HG03469 (cell line): ENCODE measurements around the gene NKTR.

Source experiments
- ATAC-seq: cut with Tn5 transposase; IDR thresholded peaks from one replicate; pipeline ENCODE4 v1.9.1; 2021; ENCODE audit warnings: mild to moderate bottlenecking, moderate library complexity, moderate number of reproducible peaks; ENCODE audit not compliant: unreplicated experiment

The NKTR gene

DNA sequence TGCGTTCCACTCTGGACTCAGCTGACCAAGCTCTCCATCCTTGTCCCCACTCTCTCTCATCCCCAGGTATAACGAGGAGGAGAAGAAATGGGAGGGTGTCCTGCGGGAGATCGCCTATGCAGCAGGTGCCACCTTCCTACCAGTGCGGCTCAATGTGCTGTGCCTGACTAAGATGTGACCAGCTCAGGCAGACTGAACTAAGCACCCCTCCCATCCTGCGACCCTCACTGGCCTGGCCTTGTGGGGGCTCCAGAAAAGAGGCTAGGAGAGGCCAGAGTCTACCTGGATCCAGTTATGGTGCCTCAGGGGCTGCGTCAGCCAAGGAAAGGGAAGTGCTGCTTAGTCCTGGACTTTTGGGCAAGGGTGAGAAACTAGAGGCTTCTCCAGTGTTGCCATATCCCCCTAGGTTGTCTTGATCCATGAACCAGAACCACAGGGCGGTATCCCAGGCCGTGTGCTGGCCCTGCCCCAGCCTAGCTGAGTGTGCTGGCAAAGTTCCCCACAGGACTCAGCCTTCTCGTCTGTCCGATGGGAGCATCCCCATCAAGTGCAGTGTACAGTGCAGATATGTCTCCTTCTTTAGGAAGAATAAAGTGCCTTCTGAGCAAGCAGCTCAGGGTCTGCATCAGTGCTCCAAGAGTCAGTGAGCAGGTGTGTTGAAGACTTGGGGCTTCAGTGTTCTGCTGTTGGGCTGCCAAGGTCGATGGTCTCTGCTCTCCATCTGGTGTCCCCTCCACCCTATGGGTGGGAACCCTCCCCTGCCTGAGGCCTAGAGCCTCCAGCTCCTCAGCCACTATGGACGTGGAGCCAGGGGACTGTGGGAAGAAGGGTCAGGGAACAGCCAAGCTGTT, 91.6 kb downstream of the NKTR start:
- ATAC-seq = no peak

DNA sequence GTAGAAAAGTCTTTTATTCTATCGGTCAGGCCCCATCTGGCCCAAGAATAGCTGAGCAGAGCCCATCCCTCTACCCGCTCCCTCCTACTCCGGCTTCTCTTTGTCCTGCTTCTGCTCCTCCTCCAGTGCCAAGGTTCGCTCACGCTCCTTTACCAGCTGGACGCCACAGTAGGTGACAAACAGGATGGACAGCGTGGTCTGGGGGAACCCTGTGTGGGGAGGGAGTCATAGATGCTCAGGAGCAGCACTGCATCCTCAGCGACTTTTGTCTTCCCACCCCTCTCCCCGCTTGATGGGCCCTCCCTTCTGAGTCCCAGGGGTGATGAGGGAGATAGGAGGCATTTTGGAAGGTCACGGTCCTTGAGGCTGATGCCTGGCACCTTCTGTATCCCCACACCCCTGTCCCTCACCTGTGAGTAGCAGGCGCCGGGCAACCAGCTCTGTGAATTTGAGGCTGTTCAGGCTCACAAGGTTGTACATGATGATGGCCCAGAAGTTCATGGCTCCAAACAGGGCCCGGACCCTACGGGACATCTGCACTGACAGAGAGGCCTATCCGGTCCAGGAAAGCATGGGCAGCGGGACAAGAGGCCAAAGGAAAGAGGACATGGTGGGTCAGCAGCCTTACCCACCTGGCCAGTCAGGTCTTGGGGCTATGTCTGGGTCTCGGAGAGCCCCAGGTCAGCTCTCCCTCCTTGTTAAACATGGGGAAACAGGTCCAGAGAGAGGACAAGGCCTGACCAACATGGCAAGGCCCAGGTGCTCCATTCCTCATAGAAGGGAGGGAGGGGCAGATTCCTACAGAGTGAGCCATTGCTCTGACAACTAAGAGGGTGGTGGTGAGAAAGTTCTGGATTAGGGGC, 92.4 kb downstream of the NKTR start:
- ATAC-seq = no peak

DNA sequence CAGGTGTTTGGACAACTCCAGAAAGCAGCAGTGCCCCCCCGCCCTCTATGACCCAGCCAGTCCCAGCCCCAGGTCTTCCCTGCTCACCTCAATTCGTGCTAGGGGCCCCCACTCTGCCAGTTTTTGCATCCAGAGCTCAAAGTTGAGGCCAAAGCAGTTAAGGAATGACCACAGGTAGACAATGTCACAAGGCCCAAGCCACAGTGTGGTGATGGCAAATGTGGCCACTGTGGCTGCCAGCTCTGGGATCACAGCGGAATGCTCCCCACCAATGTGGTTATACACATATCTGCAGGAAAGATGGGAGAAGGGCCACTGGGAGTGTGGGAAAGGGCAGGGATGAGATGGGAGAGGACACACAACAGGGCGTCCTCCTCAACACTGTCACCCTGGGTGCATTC, 93.0 kb downstream of the NKTR start:
- ATAC-seq = no peak

DNA sequence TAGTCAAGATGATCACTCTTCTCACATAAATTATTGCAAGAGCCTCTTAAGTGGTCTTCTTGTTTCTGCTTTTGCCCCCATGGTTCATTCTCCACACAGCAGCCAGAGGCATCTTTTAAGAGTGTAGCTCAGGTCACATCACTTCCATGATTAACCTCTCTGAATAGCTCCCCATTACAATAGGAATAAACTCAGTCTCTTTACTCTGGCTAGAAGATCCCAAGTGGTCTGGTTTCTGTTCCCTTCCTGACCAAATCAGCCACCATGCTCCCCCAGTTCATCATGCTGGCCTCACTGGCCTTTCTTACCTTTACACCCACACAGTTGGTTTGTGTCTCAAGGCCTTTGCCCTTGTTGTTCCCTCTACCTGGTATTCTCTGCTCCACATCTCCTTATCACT, 93.9 kb downstream of the NKTR start:
- no peak for ATAC-seq

DNA sequence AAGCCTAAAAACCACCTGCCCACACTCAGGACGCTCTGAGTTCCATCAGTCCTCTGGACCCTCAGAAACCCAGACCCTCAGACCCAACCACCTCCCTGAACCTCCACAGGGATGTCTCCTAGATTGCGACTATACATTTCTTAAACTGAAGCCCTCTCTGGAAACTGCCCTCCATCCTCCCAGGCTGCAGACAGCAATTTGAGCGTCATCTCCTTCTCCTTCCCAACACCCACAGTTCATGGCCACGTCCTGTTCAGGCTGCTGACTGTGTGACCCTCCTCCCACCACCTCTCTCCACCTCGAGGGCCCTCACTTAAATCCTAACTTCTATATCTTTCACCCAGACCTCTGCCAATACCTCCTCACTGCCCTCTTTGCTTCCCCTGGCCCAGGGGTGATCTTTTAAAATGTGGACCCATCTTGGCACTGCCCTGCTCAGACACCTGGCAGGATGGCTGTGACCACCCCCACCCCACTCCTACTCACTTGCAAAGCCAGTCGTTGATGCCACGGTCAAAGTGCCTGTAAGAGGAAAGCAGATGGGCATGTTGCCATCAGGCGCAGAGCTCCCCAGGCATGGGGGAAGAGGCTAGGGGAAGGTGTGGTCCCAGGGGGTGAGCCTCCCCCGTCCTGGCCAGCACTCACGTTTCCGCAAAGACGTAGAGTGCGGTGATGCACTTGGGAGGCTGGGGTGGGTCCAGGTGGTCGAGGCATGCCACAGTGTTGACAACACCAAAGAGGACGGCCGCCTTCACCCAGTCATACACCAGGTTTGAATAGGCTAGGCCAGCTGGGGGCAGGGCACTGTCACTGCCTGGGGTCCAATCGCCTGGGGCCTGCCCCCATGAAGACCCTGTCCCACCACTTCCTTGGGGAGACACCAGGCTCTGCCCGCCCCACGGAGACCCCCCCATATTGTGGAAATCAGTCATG, 96.1 kb downstream of the NKTR start:
- no peak for ATAC-seq

DNA sequence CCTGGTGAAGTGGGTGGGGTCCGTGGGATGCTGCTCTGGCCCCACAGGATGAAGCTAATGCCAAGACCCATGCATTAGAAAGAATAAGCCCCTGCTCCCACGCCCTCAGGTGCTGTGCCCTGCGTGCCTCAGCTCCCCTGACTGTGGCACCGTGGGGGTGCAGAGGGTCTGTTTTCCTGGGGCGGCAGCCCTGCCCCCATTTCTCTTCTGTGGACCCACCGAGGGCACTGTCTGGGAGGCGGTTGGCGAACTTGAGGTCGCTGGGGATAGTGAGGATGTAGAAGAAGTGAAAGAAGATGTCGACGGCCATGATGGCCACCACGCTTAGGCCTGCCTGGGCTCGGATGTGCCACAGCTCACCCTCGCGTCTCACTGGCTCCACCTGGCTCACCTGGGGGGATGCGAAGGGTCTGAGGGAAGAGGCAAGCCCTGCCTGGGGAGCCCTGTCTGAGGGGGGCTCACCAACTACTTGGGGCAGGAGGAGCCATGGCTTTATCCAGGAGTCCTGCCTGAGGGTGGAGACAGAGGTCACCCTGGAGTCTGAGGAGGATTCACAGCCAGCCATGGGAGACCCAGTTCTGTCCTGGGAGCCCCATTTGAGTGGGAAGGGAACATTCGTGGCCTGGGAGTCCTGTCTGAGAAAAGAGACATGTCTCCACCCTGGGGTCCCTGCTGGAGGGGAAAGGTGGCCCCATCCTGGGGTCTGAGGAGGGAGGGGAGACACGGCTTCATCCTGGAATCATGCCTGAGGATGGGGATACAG, 97.0 kb downstream of the NKTR start:
- no peak for ATAC-seq
